Gastroesophageal sphincter (tissue), 3 donors: ENCODE results near the gene CD1E.

Experiments used
- POLR2AphosphoS5 ChIP-seq: sonication (generic); formaldehyde crosslinking; IDR thresholded peaks from one replicate; pipeline ENCODE4 v1.6.1; 2017; ENCODE audit warnings: antibody characterized with exemption
- TF ChIP-seq, protein P1 (sequence below), 4 experiments: fragments of 200-600 bp in 2 of 4; fragments of 450-650 bp in 2 of 4; sonication (generic) in 1 of 4; IDR thresholded peaks; one replicate each; pipeline ENCODE4 v1.5.1; 2017 to 2019; ENCODE audit warnings: antibody characterized with exemption in 4 of 4, mild to moderate bottlenecking in 2 of 4, moderate library complexity in 2 of 4

DNA sequence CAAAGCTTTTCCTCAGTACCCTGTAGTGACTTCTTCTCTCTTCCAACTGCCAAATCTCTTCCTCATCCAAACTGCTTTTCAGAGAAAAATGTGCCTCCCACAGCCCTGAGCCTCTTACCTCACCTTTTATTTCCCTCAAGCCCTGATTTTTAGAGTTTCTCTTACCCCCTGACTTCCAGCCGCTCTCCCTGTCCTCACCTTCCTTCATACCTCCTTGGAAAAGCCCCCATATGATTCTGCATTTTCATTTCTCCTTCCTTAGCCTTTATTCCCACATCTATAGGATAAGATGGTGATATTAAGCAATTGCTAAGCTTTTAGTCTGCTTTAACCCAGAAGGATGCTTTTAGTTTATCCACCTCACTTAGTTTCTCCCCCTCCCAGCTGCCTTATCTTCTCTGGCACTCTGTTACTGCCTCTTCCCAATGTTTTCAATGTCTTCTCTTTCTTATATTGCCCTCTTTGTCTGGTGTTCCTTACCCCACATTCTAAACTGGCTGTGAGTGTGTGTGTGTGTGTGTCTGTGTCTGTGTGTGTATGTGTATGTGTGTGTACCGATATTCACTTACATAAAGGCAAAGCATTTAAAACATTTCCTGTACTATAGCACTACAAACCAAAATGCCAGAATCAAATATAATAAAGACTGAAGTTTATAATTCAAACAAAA, 22.1 kb upstream of the CD1E start, which contains the start of gene CD1B:
- TF ChIP-seq, protein P1, sequence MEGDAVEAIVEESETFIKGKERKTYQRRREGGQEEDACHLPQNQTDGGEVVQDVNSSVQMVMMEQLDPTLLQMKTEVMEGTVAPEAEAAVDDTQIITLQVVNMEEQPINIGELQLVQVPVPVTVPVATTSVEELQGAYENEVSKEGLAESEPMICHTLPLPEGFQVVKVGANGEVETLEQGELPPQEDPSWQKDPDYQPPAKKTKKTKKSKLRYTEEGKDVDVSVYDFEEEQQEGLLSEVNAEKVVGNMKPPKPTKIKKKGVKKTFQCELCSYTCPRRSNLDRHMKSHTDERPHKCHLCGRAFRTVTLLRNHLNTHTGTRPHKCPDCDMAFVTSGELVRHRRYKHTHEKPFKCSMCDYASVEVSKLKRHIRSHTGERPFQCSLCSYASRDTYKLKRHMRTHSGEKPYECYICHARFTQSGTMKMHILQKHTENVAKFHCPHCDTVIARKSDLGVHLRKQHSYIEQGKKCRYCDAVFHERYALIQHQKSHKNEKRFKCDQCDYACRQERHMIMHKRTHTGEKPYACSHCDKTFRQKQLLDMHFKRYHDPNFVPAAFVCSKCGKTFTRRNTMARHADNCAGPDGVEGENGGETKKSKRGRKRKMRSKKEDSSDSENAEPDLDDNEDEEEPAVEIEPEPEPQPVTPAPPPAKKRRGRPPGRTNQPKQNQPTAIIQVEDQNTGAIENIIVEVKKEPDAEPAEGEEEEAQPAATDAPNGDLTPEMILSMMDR (IDR thresholded peaks at IDR 0.05) = no peak
- TF ChIP-seq POLR2AphosphoS5 = no peak
